Natural killer cell (primary cell): ENCODE results near the gene RIOK1. TPM values are rescaled to one million over a fixed set of nuclear protein-coding genes. Genes with fewer than 3 reads are reported as not detected.

Experiments used
- ATAC-seq, 3 donors: fragments of 150-1000 bp in 2 of 3; fragments of 200-7000 bp in 1 of 3; cut with Tn5 transposase; 1 replicate in 1 of 3; 2 replicates in 2 of 3; pipeline ENCODE4 v1.10.0; 2021; ENCODE audit warnings: mild to moderate bottlenecking in 2 of 3, moderate library complexity in 2 of 3
- DNase-seq, 2 donors: peaks; one replicate each; pipeline versions ENCODE4 v3.0.0 to v3.0.0-alpha.2; 2013 to 2021; ENCODE audit warnings: mixed read lengths in 1 of 2
- H3K27ac ChIP-seq: one replicate; pipeline ENCODE4 v1.5.1; 2013; ENCODE audit warnings: mild to moderate bottlenecking, low read length
- H3K27me3 ChIP-seq: one replicate; pipeline ENCODE4 v1.6.1; 2013; ENCODE audit warnings: low read length; ENCODE audit not compliant: control insufficient read depth, insufficient read depth
- H3K36me3 ChIP-seq: one replicate; pipeline ENCODE4 v1.6.1; 2013; ENCODE audit warnings: low read length; ENCODE audit not compliant: control insufficient read depth, insufficient read depth
- H3K4me1 ChIP-seq: one replicate; pipeline ENCODE4 v1.6.1; 2013; ENCODE audit warnings: low read length; ENCODE audit not compliant: control insufficient read depth, insufficient read depth
- H3K4me3 ChIP-seq: one replicate; pipeline ENCODE4 v1.5.1; 2013; ENCODE audit warnings: low read length
- H3K9me3 ChIP-seq: one replicate; pipeline ENCODE4 v1.6.1; 2013; ENCODE audit warnings: low read length; ENCODE audit not compliant: control insufficient read depth, insufficient read depth
- H3K27ac Mint-ChIP-seq, 2 donors: one replicate each; pipeline ENCODE4 v1.8.0; 2022; ENCODE audit warnings: mild to moderate bottlenecking in 2 of 2, mixed read lengths in 2 of 2, moderate library complexity in 1 of 2
- H3K27me3 Mint-ChIP-seq, 2 donors: one replicate each; pipeline ENCODE4 v1.8.0; 2022; ENCODE audit warnings: low read depth in 2 of 2, mixed read lengths in 2 of 2
- H3K36me3 Mint-ChIP-seq: one replicate; pipeline ENCODE4 v1.8.0; 2022; ENCODE audit warnings: mixed read lengths
- H3K4me1 Mint-ChIP-seq, 2 donors: one replicate each; pipeline ENCODE4 v1.8.0; 2022; ENCODE audit warnings: mixed read lengths in 2 of 2
- H3K4me3 Mint-ChIP-seq: one replicate; pipeline ENCODE4 v1.8.0; 2022; ENCODE audit warnings: mild to moderate bottlenecking, moderate library complexity, mixed read lengths
- H3K9me3 Mint-ChIP-seq, 2 donors: one replicate each; pipeline ENCODE4 v1.8.0; 2022; ENCODE audit warnings: mixed read lengths in 2 of 2
- WGBS: methylation state at CpG from one replicate; pipeline ENCODE4 v1.1.7; 2013; ENCODE audit warnings: missing lambda C conversion rate; ENCODE audit not compliant: insufficient coverage; 5-methylcytosine and 5-hydroxymethylcytosine counted together
- intact Hi-C: fragments of 100-400 bp; cut with micrococcal nuclease; formaldehyde crosslinking; loops from one replicate; pipeline ENCODE4 v1.14.2; 2022
- total RNA-seq, 4 donors: library from RNA; stranded (reverse); fragments of 120-200 nt in 1 of 4; gene quantifications; one replicate each; pipeline versions ENCODE4 v1.2.3 to v1.2.4, GENCODE V29; 2013 to 2022
- TF ChIP-seq, protein P1 (sequence below): fragments of 200-600 bp; IDR thresholded peaks from one replicate; pipeline ENCODE4 v1.8.0; 2022; ENCODE audit warnings: antibody characterized with exemption

The RIOK1 gene
- 10 to 100 TPM; 36.8 to 48.4 (median 38.2) TPM for total RNA-seq
- 28.6 TPM for total RNA-seq (2013)

GRCh38 chr6:7389451-7390225 is at the start of gene RIOK1, which contains the start of gene CAGE1:
Gene RIOK1, plus strand, starts transcription at chr6:7389808. Its CDS starts 195 bp downstream, at chr6:7390003.
Gene CAGE1, minus strand, starts transcription at chr6:7389742. Its CDS starts 2,569 bp downstream, at chr6:7387173.
- H3K27ac Mint-ChIP-seq: peak within 1 kb of the TSS; percentile 87 to 88
- no peaks in the 10 kb centered on the region for H3K9me3 Mint-ChIP-seq
- ATAC-seq: peak; percentile 86 to 97 (median 88)
- Histone ChIP-seq H3K9me3 (no peaks in the 10 kb centered on the region), H3K36me3 (peaks cover 14% of the 10 kb centered on the region), H3K4me1 (peaks cover 12% of the 10 kb centered on the region), H3K27me3 (no peaks in the 10 kb centered on the region), H3K4me3 (peak within 1 kb of the TSS; percentile 73), H3K27ac (peak within 1 kb of the TSS; percentile 98)
- no peaks in the 10 kb centered on the region for H3K27me3 Mint-ChIP-seq
- no peaks in the 10 kb centered on the region for H3K36me3 Mint-ChIP-seq
- intact Hi-C loops: loop anchor here (1.0 to 5.0 kb wide), 3 partner anchors 76 to 673 kb away; partner anchors contain the start of genes BLOC1S5, SNRNP48 and SSR1
- H3K4me1 Mint-ChIP-seq: peaks cover 28 to 30% of the 10 kb centered on the region in 2 donors
- WGBS: under 1% methylated on average over 62 of the region's 62 CpGs
- peak; percentile 93 to 97 for DNase-seq
- TF ChIP-seq, protein P1, sequence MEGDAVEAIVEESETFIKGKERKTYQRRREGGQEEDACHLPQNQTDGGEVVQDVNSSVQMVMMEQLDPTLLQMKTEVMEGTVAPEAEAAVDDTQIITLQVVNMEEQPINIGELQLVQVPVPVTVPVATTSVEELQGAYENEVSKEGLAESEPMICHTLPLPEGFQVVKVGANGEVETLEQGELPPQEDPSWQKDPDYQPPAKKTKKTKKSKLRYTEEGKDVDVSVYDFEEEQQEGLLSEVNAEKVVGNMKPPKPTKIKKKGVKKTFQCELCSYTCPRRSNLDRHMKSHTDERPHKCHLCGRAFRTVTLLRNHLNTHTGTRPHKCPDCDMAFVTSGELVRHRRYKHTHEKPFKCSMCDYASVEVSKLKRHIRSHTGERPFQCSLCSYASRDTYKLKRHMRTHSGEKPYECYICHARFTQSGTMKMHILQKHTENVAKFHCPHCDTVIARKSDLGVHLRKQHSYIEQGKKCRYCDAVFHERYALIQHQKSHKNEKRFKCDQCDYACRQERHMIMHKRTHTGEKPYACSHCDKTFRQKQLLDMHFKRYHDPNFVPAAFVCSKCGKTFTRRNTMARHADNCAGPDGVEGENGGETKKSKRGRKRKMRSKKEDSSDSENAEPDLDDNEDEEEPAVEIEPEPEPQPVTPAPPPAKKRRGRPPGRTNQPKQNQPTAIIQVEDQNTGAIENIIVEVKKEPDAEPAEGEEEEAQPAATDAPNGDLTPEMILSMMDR: no peak
- peak within 1 kb of the TSS; percentile 91 for H3K4me3 Mint-ChIP-seq

GRCh38 chr6:7341271-7341670 is 48.3 kb upstream of the RIOK1 start:
- TF ChIP-seq, protein P1: no peak
- Mint-ChIP-seq H3K4me3 (no peak overlapping the region), H3K27me3 (peaks cover 10 to 20% of the 10 kb centered on the region in 2 donors), H3K36me3 (no peaks in the 10 kb centered on the region), H3K27ac (no peak overlapping the region), H3K9me3 (no peaks in the 10 kb centered on the region), H3K4me1 (peaks cover 0 to 6% of the 10 kb centered on the region in 2 donors)
- ATAC-seq: no peak
- no peak overlapping the region for H3K27ac ChIP-seq
- no peaks in the 10 kb centered on the region for H3K36me3 ChIP-seq
- no peaks in the 10 kb centered on the region for H3K9me3 ChIP-seq
- H3K27me3 ChIP-seq: no peaks in the 10 kb centered on the region
- no peak overlapping the region for H3K4me3 ChIP-seq
- intact Hi-C loops: no loop called here
- no peak for DNase-seq
- WGBS: 95% methylated on average over 3 of the region's 3 CpGs
- H3K4me1 ChIP-seq: no peaks in the 10 kb centered on the region

DNA sequence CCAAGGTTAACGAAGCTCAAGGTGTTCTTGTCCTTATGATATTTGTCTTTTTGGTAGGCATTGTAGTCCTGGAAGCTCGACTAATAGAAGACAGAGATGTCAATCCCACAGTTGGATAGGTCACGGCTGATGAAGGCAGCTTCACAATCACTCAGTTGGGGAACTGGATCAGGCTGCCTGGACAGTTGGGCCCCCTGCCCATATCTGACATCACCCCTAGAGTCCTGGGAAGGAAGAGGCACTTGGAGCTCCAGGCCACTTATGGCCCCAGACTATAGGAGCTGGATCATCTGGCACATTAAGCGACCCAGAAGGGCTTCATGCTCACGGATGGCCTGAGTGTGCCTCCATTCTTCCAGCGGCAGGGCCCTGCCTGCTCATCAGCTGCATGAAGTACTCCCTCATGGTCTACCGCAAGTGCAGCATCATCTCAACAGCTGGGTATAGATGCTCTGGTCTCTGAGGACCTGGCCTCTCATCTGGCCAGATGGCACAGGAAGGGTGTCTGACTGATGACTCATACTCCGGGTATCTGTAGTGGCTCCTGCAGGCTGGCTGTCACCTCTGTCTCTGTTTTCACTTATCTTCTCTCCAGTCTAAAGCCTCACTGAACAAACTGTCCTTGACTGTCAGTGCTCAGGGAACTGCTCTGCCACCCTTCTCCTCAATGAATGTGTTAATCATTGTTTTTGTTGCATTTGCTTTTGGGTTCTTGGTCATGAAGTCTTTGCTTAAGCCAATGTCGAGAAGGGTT is 47.4 kb upstream of the RIOK1 start:
- no peaks in the 10 kb centered on the region for H3K9me3 Mint-ChIP-seq
- Histone ChIP-seq H3K9me3 (no peaks in the 10 kb centered on the region), H3K4me1 (no peaks in the 10 kb centered on the region), H3K27ac (no peak overlapping the region), H3K36me3 (no peaks in the 10 kb centered on the region), H3K4me3 (no peak overlapping the region), H3K27me3 (no peaks in the 10 kb centered on the region)
- H3K27me3 Mint-ChIP-seq: peaks cover 10 to 20% of the 10 kb centered on the region in 2 donors
- intact Hi-C loops: no loop called here
- DNase-seq (no peak), ATAC-seq (peak in 1 of 3 donors; percentile 44)
- no peak overlapping the region for H3K4me3 Mint-ChIP-seq
- WGBS: 81% methylated on average over 9 of the region's 9 CpGs
- peaks cover 0 to 6% of the 10 kb centered on the region in 2 donors for H3K4me1 Mint-ChIP-seq
- TF ChIP-seq, protein P1: no peak
- H3K36me3 Mint-ChIP-seq: no peaks in the 10 kb centered on the region
- H3K27ac Mint-ChIP-seq: no peak overlapping the region
